Progenitor cell of endocrine pancreas (in vitro differentiated cells): ENCODE data around the gene CACNB3. TPM values are rescaled to one million over a fixed set of nuclear protein-coding genes. Genes with fewer than 3 reads are reported as not detected.

Experiments
- DNase-seq: peaks from one replicate; pipeline ENCODE4 v3.0.0; 2021; ENCODE audit warnings: low spot score; ENCODE audit not compliant: unreplicated experiment
- H3K27ac Mint-ChIP-seq: 2 replicates; pipeline ENCODE4 v1.8.0; 2021; ENCODE audit warnings: mild to moderate bottlenecking, moderate library complexity, mixed read lengths
- H3K27me3 Mint-ChIP-seq: 2 replicates; pipeline ENCODE4 v1.8.0; 2021; ENCODE audit warnings: mixed read lengths
- H3K36me3 Mint-ChIP-seq: 2 replicates; pipeline ENCODE4 v1.8.0; 2022; ENCODE audit warnings: mixed read lengths; ENCODE audit not compliant: insufficient read depth
- H3K4me1 Mint-ChIP-seq: 2 replicates; pipeline ENCODE4 v1.8.0; 2021; ENCODE audit warnings: low read depth, mixed read lengths
- H3K4me3 Mint-ChIP-seq: 2 replicates; pipeline ENCODE4 v1.8.0; 2021; ENCODE audit warnings: low read depth, mild to moderate bottlenecking, moderate library complexity, mixed read lengths
- H3K9me3 Mint-ChIP-seq: 2 replicates; pipeline ENCODE4 v1.8.0; 2021; ENCODE audit warnings: low read depth, mixed read lengths
- total RNA-seq: library from RNA; stranded (reverse); gene quantifications from 2 replicates; pipeline ENCODE4 v1.2.1, GENCODE V29; 2021
- TF ChIP-seq, protein P1 (sequence below): fragments of 200-600 bp; sonication (generic); IDR thresholded peaks from one replicate; pipeline ENCODE4 v1.5.0; 2021; ENCODE audit warnings: antibody characterized with exemption, mild to moderate bottlenecking; ENCODE audit not compliant: unreplicated experiment

Gene CACNB3
- total RNA-seq, 1 donor from 2014 or later = 73.9 TPM

DNA sequence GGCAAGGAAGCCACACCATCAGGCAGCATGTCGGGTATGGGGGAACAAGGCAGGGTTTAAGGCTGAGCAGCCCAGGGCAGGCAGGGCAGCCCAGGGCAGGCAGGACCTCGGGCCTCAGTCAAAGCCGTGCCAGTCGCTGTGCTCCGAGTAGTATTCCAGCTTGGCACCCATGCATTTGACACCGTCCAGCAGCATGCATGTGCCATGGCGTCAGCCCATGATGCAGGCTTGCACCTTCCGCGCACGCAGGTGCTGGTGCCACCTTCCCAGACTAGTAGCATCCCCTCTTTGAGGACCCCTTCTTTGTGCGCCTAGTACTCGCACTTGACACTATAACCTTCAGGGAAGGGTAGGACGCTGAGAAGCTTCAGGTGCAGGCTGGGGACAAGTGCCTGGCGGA is 17.8 kb upstream of the CACNB3 start:
- no peak overlapping the region for H3K4me3 Mint-ChIP-seq
- H3K36me3 Mint-ChIP-seq = no peaks in the 10 kb centered on the region
- no peak for DNase-seq
- no peaks in the 10 kb centered on the region for H3K27me3 Mint-ChIP-seq
- no peaks in the 10 kb centered on the region for H3K9me3 Mint-ChIP-seq
- no peak overlapping the region for H3K27ac Mint-ChIP-seq
- peaks cover 2% of the 10 kb centered on the region for H3K4me1 Mint-ChIP-seq
- TF ChIP-seq, protein P1, sequence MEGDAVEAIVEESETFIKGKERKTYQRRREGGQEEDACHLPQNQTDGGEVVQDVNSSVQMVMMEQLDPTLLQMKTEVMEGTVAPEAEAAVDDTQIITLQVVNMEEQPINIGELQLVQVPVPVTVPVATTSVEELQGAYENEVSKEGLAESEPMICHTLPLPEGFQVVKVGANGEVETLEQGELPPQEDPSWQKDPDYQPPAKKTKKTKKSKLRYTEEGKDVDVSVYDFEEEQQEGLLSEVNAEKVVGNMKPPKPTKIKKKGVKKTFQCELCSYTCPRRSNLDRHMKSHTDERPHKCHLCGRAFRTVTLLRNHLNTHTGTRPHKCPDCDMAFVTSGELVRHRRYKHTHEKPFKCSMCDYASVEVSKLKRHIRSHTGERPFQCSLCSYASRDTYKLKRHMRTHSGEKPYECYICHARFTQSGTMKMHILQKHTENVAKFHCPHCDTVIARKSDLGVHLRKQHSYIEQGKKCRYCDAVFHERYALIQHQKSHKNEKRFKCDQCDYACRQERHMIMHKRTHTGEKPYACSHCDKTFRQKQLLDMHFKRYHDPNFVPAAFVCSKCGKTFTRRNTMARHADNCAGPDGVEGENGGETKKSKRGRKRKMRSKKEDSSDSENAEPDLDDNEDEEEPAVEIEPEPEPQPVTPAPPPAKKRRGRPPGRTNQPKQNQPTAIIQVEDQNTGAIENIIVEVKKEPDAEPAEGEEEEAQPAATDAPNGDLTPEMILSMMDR = no peak

- Mint-ChIP-seq H3K4me3 (no peak overlapping the region), H3K36me3 (no peaks in the 10 kb centered on the region), H3K4me1 (no peaks in the 10 kb centered on the region), H3K27me3 (no peaks in the 10 kb centered on the region), H3K27ac (no peak overlapping the region), H3K9me3 (no peaks in the 10 kb centered on the region)
- TF ChIP-seq, protein P1 = no peak
- DNase-seq = no peak
Observed at GRCh38 chr12:48800971-48801370, 17.3 kb upstream of the CACNB3 start.

GRCh38 chr12:48803675-48804074 is 14.6 kb upstream of the CACNB3 start:
- Mint-ChIP-seq H3K9me3 (no peaks in the 10 kb centered on the region), H3K36me3 (no peaks in the 10 kb centered on the region), H3K27me3 (no peaks in the 10 kb centered on the region), H3K4me3 (no peak overlapping the region), H3K27ac (no peak overlapping the region), H3K4me1 (no peaks in the 10 kb centered on the region)
- no peak for DNase-seq
- TF ChIP-seq, protein P1 = no peak

DNA sequence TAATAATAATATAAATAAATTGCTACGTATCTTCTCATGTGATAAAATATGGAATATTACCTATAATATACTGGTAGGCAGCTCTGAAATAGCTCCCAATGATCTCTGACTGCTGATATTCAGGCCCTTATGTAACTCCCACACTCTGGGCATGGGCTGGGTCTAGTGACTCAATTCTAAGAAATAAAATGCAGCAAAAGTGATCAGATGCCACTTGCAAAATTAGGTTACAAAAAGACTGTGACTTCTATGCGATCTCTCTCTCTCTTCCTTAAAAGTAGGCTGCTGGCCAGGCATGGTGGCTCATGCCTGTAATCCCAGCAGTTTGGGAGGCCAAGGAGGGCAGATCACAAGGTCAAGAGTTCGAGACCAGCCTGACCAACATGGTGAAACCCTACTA is 10.3 kb upstream of the CACNB3 start:
- peaks cover 6% of the 10 kb centered on the region for H3K27me3 Mint-ChIP-seq
- no peaks in the 10 kb centered on the region for H3K9me3 Mint-ChIP-seq
- no peak overlapping the region for H3K4me3 Mint-ChIP-seq
- no peaks in the 10 kb centered on the region for H3K36me3 Mint-ChIP-seq
- peaks cover 11% of the 10 kb centered on the region for H3K4me1 Mint-ChIP-seq
- no peak for DNase-seq
- TF ChIP-seq, protein P1 = no peak
- H3K27ac Mint-ChIP-seq = no peak overlapping the region

DNA sequence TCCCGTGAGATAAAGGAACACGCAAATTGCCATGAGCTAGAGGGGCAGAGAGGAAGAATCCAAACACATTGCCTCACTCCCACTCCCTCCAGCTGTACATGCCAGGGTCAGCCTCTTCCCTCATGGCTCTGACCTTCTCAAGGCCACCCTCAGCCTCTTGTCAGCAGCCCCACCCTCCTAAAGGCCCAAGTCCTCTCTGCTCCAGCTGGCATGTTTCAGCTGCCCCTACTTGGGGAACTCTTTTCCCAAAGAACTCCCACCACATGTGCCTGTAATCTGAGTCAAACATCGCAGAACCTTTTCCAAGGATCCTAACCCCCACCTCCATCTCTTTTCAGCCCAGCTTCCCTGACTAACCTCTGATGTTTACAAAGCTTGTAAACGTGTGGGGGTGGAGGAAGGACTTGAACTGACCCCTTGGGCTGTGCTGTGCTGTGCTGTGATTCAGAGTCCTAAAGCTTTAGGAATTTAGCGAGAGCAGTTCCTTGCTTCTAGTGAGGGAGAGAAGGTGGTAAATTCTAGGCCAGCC is 7.3 kb upstream of the CACNB3 start:
- H3K4me3 Mint-ChIP-seq = no peak overlapping the region
- H3K4me1 Mint-ChIP-seq = peaks cover 21% of the 10 kb centered on the region
- no peak for DNase-seq
- H3K27ac Mint-ChIP-seq = no peak overlapping the region
- no peaks in the 10 kb centered on the region for H3K9me3 Mint-ChIP-seq
- TF ChIP-seq, protein P1 = no peak
- peaks cover 14% of the 10 kb centered on the region for H3K27me3 Mint-ChIP-seq
- no peaks in the 10 kb centered on the region for H3K36me3 Mint-ChIP-seq
